HG03196 (cell line): ENCODE measurements around the gene VPS41.

Experiments used
- ATAC-seq: cut with Tn5 transposase; IDR thresholded peaks from one replicate; pipeline ENCODE4 v1.9.1; 2021; ENCODE audit not compliant: unreplicated experiment

VPS41 gene

DNA sequence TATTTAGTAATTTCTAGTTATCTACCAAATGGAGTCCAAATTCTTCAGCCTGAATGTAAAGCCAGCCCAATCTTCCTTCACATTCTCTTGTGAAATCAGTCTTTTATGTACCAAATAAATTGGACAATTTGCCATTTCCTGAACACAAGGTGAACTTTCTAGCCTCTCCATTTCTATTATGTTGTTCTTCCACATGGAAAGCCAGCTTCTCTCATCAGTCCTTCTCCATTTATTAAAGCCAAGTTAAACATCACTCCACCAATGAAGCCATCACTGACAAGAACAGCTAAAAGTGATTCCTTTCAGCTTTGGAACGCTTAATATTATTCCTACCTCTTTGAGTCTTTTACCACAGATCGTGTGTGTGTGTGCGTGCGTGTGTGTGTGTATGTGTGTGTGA lies 88.4 kb downstream of the VPS41 start:
- ATAC-seq, result no peak

- no peak for ATAC-seq
Observed at GRCh38 chr7:38819463-38819862, 89.5 kb downstream of the VPS41 start.

DNA sequence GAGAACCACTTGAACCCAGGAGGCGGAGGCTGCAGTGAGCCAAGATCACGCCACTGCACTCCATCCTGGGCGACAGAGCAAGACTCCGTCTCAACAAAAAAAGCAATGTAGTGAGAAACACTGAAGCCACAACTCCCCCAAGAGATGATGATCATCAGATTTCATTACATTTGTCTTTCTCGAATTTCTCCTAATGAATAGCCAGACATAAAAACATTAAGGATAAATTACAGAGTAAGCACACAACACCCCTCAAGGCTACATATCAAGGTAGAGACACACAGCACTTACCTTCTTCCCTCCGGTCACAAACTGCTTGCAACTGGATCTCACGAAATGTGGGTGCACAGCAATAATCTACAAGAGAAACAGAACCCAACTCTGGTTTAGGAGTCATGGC lies 91.5 kb downstream of the VPS41 start:
- ATAC-seq, result no peak

DNA sequence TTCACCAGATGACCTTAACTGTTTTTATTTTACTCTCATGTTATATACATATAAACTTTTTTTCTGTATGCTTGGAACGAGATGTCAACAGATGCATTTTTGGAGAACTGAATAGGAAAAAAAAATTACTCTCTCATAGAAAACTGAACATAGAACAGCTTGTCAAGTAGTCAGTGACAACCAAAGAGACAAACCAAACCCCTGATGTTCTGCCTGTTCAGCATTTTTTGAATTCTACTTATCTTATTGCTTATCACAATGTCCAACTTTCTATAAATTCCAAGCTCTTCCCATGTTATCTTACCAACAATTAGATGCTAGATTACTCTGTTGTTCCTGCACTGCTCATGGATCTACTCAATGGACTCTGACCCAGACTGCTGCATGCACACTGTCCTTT lies 95.2 kb downstream of the VPS41 start:
- no peak for ATAC-seq

- ATAC-seq, result no peak
Observed at GRCh38 chr7:38806912-38807311, 102.1 kb downstream of the VPS41 start.

DNA sequence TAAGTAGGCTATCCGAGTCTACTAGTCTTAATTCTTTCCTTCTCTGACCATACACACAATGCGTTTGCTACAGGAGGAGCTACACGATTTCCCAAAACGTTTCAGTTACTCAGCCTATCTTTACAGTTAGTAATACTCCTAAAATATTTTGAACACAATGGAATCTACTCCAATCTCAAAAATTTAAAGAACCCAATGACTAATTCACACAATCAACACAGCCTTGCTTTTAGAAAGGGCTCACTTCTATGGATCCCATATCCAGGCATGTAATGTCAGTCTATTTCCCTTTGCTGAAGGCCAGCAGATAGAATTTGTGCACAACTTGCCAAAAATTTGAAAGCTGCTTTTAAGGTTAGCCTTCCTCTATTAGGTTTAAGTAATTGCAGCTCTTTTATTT lies 107.2 kb downstream of the VPS41 start:
- no peak for ATAC-seq

DNA sequence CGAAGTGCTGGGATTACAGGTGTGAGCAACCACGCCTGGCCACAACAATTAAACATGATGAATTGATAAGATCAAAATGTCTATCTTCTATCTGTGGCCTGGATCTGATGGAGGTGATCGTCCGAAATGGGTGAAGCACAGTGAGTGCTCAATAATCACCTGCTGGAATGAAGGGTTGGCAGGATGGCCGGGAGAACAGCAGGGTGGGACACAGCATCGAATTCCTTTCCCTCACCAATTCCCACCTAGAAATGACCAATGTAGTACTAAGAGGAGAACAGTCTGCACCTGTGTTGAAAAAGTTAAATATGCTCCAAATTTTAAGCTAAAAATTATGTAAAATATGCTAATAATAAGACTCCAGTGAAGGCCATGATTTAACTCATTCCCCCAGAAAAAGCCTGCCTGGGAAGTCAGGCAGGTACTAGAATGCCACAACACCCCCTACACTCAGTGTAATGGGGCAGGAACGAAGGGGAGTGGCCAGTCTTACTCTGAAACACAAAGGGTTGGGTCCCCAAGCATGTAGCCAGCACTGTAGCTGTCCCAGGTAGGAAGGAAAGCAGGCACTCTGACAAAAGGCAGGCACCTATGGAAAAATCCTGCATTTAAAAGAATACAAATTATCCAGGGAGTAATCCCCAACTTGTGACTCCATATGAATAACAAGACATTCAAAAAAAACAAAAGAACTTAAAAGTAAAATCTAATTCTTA lies 110.3 kb downstream of the VPS41 start:
- no peak for ATAC-seq

- ATAC-seq, result no peak
Observed at GRCh38 chr7:38796626-38797501, 112.1 kb downstream of the VPS41 start.

DNA sequence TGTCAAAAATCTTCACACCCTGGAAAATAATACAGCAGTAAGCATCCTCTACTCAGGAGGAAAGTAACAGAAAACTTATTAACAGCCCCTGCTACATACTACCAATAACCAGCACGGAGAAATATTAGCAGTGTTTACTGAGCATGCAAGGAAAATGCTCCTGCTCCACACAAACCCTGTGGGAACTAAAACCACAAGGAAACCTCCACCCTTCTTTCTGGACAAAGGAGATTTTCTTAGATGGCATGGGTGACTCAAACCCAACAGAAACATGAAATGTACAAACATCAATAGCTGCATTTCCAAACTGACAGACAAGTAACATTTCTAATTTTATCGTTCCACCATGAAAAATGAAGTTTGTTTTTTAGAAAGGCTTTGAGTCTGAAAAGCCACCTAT lies 113.4 kb downstream of the VPS41 start:
- ATAC-seq, result no peak

DNA sequence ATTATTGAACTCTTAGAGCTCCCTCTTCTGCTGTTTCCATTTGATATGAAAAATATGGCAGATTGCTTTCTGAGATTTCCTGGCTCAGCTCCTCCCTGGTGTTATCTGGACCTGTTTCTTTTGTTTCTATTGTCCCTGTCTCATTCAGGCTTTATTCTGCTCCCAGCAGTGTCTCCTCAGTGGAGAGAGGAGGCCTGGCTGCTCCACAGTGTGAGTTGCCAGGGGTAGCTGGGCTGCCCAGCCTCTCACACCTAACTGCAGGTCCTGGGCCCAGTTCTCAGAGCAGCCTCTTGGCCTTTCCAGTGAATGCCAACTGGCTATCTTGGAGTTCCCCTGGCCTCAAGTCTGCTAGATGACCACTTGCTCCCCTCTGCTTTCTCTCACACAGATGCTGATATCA lies 127.0 kb downstream of the VPS41 start:
- no peak for ATAC-seq

DNA sequence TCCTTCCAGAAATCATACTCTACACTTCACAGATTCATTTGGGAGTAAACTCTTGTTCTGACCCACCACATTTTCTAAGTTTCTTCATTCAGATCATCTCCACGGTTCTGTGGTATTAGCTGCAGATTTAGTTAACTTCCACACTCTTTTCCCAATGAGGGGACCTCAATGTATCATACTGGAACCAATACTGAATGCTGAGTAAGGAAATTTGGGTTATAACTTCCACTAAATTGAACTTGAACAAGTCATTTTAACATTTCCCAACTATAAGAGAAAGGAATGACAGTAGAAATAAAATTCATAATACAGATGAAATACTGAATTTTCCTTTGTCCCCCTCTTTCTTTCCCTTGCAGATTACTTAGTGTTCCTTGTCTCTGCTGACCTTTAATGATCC lies 131.4 kb downstream of the VPS41 start:
- ATAC-seq, result no peak

GRCh38 chr7:38775506-38776175 lies 133.3 kb downstream of the VPS41 start:
- no peak for ATAC-seq

DNA sequence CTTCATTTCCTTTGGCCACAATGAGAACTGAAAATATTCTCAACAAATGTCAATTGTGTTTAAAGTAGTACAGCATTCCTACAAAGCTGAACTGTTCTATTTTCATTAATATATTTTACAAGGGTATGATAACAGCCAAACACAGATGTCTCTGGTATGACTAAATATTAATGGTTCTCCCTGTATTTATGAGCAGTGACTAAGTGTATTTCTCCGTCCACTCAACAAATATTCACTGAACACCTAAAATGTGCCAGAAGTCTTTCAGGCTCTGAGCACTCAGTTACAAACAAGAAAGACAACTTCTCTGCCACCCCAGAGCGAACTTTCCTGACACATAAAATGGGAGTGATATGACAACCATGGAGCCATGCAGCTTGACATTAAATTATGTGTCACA lies 135.6 kb downstream of the VPS41 start:
- no peak for ATAC-seq

- no peak for ATAC-seq
Observed at GRCh38 chr7:38760226-38760625, 148.8 kb downstream of the VPS41 start.

GRCh38 chr7:38759028-38759427 lies 150.0 kb downstream of the VPS41 start:
- ATAC-seq, result no peak

- ATAC-seq, result no peak
Observed at GRCh38 chr7:38757931-38758330, 151.1 kb downstream of the VPS41 start.

- no peak for ATAC-seq
Observed at GRCh38 chr7:38756521-38756920, 152.5 kb downstream of the VPS41 start.

- ATAC-seq, result no peak
Observed at GRCh38 chr7:38753347-38753746, 155.6 kb downstream of the VPS41 start.

- no peak for ATAC-seq
Observed at GRCh38 chr7:38751416-38751815, 157.6 kb downstream of the VPS41 start.

DNA sequence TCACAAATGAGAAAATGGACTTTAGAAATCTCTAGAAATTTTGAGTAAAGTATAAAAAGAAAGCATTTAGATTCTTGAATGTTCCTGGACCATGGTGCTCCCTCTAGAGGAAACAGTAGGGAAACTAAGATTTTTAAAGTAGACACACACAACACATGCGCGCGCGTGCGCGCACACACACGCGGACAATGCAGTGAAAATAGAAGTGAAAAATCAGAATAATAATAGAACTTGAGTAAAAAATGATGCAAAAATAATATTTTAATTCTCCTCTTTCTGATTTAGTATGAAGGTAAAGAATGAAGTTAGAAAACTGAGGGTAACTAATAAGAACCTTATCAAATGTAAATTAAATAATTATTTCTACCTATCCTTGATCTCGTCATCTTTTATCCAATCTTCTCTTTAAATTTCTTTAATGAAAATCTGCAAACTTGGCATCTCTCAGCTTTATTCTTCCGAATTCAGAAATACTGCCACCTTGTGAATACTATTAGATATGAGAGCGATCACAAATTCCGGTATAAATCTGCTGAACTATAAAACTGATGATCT lies 160.9 kb downstream of the VPS41 start:
- ATAC-seq, result no peak

- no peak for ATAC-seq
Observed at GRCh38 chr7:38746438-38746837, 162.6 kb downstream of the VPS41 start.

DNA sequence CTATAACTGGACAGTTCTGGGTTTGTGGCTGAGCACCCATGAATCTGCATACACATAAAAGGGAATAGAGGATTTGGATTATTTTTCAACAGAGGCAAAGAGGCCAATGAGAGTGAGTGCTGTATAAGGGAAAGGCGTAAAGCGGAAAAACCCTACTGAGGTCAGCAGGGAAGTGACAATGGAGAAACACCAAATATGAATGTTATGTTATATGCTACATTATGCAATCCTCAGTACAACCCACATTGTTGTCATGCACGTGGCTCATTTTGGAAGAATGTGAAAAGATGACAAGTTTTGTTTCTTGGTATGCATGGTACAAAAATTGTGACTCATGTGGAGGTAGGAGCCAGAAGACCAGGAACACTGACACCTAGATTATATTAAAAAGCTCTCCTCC lies 164.2 kb downstream of the VPS41 start:
- ATAC-seq, result no peak
